Left kidney (tissue), 2 donors: Measurements from ENCODE around the gene CFAP20DC. TPM values are rescaled to one million over a fixed set of nuclear protein-coding genes. Genes with fewer than 3 reads are reported as not detected.

Experiments
- DNase-seq: peaks from one replicate; pipeline ENCODE4 v3.0.0-alpha.2; 2013
- polyA plus RNA-seq: library from polyadenylated mRNA; unstranded; fragments of 120-200 nt; gene quantifications from one replicate; pipeline ENCODE4 v1.2.1, GENCODE V29; 2013; ENCODE audit not compliant: insufficient read length

CFAP20DC gene
- polyA plus RNA-seq, 1 donor = 5.4 TPM

DNA sequence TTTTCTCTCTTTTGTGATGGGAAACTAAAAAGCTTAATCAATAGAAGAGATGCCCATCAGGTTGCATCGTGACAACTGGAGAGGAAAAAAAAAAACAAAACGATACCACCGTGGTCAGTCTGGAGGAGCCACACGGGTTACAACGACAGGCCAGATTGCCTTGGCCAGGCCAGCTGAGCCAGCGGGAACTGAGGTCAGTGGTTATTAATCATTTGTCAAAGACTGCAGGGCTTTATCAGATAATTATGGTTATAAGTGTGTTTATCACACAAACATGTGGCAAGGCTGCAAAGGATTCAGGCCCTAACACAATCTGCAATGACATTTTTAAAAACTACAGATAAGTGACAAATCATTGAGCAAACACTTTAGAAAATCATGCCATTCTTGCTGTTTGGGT is 248.3 kb downstream of the CFAP20DC start:
- DNase-seq = no peak

DNA sequence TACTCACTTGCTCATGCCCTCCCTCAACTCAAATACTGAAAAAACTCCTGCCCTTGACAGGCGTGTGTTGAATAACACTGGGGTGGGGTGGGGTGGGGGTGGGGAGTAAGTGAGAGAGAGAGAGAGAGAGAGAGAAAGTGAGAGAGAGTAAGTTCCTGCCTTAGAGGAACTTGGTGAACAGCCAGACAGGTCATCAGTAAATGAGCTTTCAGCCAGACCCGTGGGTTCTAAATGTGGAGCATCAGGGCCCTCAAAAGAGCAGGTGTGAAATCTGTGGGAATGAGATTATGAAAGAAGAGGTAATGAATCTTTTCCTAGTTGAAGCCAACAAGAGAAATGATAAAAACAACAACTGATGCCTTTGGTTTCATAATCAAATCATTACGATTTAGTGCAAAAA is 248.9 kb downstream of the CFAP20DC start:
- no peak for DNase-seq

DNA sequence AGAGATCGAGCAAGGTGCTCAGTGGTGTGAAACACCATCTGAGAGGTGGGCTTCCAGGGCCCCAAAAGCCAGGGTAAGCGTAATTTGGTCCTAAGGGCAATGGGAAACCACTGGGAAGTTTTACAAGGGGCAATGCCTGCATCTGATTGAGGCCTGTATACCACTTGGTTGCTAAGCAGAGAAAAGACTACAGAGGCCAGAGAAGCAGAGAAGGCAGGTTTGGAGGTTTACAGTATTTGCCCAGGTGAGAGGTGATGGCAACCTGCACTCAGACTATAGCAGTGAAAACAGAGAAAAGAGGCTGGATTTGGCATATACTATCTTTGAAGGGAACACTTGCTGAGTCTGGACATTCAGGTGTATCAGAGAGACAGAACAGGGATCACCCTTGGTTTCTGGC is 249.8 kb downstream of the CFAP20DC start:
- no peak for DNase-seq

DNA sequence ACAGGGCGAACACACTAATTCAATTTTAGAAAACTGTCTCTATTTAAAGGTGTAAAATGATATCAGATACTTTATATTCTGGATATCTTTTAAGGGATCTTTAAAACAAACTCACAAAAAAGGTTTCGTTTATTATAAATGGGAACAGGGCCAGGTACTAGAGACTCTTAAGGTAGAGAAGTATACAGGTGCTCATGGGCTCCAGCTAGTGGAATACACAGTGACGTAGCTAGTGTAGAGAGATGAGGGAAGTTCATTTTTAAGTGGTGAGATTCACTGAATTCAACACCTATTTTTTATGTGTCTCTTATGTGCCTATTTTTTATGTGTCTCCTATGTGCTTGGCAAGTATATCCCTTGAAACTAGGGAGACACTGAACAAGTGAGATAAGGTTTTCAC is 250.6 kb downstream of the CFAP20DC start:
- DNase-seq = no peak

DNA sequence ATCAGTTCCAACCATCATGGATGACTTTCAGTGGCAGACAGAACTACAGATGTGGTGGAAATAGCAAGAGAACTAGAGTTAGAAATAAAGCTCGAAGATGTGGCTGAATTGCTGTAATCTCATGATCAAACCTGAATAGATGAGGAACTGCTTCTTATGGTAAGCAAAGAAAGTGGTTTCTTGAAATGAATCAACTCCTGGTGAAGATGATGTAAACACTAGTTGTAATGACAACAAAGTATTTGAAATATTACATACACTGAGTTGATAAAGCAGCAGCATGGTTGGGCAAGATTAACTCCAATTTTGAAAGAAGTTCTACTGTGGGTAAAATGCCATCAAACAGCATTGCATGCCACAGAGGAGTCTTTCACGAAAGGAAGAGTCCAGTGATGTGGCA is 251.5 kb downstream of the CFAP20DC start:
- no peak for DNase-seq

DNA sequence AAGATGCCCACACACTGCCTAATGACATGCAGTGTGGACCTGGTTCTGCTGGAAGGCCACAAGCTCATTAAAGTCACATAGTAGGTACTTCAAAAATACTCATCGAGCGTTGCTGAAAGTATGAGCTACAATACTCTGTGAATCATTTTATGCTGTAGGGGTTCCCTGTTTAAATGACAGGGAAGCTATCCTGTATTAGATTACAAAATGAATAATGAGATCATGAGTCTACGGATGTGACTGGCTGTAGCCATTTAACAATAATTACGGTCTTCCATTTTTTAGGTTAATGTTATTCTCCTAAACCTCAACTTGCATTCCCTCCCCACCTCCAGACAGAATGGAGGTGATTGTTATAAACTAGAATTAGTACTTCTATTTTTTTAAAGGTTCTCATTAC is 255.1 kb downstream of the CFAP20DC start:
- no peak for DNase-seq

DNA sequence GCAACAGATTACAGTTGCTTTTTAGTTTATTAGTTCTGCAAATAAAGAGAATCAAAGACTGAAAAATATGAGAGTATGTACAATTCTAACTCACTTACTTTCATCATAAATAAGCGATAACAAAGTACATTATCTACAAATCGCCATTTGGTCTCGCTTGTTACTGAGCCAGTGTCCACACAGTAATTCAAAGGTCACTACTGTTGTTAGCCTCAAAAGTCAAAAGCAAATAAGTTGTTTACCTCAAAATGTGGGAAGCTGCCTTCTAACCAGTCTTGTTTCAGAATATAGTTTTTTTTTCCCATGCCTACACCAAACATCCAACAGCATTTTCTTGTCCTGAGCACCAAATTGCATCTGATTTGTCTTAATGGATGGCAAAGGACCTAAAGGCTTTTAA is 255.9 kb downstream of the CFAP20DC start:
- DNase-seq = no peak

DNA sequence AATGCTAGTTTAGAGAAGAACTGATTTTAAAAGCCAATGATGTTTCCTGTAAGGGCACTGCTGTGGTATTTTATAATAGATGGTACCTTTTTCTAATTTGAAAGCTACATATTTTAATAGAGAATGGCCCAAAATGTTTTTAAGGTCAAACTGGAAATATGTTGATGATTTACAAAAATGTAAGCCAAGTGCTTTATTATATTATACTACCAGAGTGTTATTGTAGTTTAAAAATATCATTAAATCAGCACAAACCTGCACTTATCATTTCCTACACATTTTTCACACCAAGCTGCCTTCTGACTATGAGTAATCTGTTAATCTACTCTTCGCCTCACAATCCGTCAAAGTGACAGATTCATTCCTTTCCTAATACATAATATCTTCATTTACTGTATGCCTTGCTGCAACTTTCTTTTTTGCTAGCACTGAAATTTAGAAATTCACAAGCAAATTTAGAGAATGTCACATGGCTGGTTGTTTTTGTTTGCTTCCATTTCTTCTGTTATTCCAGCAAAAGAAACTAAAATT is 256.8 kb downstream of the CFAP20DC start:
- no peak for DNase-seq

DNA sequence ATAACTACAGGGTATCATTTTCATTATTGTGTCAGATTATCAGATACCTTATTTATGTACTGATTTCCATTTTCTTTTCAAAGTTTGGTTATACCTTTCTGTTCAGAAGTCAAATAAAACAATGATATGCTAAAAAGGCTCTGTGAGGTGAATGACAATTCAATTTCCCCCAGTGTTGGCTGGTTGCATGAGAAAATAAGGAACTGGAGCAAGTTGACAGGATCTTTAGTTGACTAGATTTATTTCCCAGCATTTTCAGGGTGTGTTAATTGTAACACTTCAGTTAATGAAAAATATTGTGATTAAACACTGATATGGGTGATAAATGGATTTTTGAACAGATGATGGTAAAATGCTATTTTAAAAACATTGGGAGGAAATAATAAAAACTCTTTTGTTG is 260.4 kb downstream of the CFAP20DC start:
- no peak for DNase-seq

DNA sequence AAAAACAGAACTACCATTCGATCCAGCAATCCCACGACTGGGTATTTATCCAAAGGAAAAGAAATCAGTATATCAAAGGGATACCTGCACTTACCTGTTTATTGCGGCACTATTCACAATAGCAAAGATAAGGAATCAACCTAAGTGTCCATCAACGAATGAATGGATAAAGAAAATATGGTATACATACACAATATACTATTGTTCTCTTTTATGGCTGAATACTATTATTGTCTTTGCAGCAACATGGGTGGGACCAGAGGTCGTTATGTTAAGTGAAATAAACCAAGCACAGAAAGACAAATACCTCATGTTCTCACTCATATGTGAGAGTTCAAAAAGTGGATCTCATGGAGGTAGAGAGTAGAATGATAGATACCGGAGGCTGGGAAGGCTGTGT is 264.9 kb downstream of the CFAP20DC start:
- DNase-seq = no peak

DNA sequence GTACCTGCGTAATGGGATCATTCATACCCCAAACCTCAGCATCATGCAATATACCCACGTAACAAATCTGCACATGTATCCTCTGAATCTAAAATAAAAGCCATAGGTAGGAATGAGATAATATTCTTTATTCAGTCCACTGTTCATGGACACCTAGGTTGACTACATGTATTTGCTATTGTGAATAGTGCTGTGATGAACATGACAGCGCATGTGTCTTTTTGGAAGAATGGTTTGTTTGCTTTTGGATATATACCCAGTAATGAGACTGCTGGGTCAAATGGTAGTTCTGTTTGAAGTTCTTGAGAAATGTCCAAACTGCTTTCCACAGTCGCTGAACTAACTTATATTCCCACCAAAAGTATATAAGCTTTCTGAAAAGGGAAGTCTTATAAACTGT is 265.4 kb downstream of the CFAP20DC start:
- no peak for DNase-seq

DNA sequence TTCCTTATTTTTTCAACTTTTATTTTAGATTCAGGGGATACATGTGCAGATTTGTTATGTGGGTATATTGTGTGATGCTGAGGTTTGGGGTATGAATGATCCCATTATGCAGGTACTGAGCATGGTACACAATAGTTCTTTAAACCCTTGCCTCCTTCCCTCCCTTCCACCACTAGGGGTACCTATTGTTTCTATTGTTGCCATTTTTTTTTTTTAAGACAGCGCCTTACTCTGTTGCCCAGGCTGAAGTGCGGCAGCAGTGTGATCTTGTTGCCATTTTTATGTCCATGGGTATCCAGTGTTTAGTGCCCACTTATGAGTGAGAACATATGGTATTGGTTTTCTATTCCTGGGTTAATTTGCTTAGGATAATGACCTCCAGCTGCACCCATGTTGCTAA is 266.0 kb downstream of the CFAP20DC start:
- no peak for DNase-seq

DNA sequence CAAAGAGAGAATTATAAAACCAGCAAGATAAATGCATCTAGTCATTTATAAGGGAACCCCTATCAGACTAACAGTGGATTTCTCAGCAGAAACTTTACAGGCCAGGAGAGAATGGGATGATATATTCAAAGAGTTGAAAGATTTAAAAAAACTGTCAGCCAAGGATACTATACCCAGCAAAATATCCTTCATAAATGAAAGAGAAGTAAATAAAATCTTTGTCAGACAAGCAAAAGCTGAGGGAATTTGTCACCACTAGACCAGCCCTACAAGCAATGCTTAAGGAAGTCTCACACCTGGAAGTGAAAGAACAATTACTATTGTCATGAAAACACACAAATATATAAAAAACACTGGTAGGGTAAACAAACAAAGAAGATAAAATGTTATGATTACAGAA is 269.9 kb downstream of the CFAP20DC start:
- DNase-seq = no peak

DNA sequence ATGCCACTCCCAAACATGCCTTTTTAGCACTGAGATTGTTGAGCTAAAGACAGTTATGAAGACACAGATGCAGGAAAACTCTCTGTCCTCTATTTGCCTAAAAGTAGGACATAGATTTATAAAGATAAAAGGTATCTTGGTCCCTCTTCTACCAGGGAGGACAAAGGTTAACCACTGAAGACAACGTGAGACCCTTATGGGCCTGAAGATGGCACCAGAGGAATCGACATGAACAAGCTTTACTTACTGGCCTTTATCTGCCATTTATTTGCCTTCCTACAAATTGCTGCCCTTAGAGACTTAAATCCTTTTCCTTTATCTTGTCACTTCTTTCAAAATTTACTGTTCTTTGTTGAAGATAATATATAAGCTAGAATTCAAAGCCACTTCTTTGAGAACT is 273.6 kb downstream of the CFAP20DC start:
- no peak for DNase-seq

DNA sequence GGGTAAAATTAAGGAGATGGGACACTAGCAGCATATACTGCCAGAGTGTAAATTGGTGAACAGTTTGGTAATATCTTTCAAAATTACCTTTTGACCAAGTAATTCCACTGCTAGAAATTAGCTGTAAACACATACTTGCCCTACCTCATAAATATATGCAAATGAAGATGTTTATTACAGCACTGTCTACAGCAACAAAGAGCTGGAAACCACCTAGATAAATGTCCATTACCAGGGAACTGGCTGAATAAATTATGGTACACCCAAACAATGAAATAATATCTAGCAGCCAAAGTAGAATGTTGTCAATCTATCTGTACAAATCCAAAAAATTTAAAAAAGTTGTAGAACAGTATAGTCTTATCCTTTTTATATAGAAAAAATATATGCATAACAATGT is 277.4 kb downstream of the CFAP20DC start:
- no peak for DNase-seq

DNA sequence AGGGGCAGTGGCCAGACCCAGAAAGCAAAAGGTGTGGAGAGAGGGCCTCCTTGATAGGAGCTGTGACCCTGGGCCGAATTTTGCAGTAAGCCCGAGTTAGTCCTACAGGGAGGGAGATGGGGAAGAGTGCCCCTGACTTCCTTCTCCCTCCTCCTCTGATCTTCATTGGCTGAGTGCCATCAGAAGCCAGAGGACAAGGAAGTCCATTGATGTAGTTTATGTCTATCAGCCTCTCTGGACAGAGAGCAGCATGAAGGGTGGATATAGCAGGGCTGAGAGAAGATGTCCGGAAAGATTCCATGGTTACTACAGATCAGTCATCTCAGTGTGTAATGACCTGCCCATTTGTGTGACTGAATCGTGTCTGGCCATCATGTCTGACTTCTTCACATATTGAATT is 280.8 kb downstream of the CFAP20DC start:
- no peak for DNase-seq

DNA sequence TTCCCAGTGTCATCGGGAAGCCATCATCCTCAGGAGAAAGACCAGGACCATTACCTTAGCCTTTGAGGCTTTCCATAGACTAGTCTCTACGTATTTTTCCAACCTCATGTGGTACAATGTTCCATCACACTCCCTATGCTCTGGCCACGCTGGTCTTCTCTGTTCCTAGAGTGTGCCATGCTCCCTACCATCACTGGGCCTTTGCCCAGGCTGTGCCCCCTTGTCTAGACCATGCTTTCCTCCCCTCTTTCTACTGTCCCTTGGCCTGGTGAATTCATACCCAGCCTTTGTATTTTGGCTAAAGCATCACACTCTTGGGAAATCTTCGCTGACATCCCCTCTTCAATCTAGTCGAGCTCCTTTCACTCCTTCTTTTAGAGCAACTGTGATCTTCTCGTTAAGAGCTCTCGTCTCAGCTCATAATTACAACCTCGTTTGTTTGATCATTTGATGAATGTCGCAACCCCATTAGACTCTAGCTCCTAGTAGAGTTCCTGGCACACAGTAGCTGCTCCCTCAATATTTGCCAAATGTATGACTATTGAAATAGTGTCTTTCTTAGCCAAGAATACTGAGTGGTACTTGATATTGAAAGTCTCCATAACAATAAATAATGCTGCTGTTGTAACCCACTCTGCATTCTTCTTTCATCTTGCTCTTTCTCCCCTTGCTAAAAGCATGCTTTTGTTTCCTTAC is 283.1 kb downstream of the CFAP20DC start:
- no peak for DNase-seq

DNA sequence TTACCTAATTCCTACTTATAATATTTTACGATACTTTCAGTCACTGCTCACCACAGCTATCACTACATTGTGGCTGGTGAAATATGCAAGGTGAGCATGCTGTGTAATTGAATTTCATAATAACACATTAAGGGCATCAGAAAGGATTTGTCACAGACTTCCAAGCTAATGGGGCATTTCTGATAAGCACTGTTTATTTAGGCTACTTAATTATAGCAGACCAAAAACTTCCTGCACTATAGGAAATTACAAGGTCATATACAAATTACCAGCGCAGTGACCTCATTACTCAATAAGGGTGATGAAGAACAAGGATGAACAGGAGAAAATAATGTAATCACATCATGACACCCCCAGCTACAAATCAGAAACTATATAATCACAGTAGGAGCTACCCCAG is 294.7 kb downstream of the CFAP20DC start:
- DNase-seq = no peak

DNA sequence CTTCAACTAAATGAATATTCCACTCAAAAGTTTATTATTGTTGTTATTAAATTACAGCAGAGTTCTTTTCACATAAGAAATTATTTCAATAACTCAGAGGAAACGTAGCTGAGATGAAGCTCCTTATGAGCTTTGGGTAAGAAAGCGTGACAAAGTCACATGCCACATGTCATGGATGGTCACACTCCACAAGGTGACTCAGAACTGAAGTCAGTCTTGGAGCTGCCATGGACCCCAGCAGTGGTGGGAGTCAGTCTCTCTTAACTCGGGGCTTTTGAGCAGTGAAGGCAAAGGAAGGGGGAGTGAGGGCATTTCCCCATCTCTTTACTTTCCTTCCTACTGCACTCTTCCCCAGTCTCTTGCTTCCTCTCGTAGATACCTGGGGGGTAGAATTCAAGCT is 295.8 kb downstream of the CFAP20DC start:
- no peak for DNase-seq

DNA sequence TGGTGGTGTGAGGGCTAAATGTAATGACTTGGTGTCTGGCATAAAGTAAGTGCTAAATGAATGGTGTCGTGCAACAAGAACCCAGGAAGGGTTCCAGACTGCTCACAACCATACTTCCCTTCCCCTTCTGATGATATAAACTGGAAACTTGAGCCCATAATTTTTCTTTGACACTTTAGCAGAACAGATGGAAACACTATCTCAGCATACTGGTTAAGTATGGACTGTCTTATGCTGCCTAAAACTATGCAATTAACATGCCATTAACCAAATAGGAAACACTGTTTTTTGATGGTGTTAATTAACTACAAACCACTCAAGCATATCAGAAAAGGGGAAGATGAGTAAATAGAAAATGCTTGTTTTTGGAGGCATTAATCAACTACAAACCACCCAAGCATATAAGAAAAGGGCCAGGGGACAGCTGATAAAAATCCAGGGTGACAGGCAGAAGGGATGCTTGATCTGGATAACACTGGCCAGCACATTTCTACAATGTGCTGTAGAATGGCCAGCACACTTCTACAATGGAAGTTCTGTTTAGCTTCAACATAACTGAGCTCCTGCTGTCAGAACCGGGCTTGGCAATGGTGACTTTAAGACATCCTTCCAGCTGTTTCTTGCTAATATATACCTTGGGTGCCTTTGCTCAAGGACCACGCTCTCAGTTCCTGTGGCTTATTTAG is 297.8 kb downstream of the CFAP20DC start:
- no peak for DNase-seq

DNA sequence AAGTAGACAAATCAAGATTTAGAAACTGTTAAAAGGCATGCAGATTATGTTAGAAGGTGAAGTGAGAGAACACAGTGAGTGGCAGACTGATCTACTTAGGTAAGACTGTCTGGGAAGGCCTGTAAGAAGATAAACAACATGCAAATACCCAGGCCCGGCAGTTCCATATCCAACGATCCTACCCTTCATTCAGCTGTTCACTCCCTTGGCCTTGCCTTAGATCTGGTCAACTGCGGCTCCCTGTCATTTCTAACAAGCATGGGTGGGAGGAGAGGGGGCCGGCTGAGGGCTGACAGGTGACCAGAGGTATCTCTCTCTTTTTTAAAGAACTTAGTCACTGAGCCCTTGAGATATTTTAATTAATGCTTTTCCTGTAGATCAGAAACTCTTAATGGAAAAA is 298.6 kb downstream of the CFAP20DC start:
- DNase-seq = no peak

DNA sequence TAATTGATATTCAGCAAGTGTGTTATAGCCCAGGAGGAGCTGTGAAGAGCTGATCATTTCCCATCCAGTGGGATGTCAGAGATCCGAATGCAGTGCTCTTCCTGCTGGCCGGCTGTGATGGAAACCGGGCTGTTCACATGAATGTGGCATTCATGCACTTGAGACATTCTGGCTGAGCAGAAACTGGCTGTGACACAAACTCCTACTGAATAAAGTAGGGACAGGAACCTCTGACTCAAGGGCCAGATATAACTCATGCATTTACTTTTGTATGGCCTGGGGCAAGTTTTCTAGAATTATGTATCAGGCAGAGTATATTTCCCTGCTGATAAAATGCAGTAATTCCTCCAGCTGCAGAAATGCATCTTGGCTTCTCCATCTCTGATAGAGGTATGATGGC is 299.9 kb downstream of the CFAP20DC start:
- no peak for DNase-seq

DNA sequence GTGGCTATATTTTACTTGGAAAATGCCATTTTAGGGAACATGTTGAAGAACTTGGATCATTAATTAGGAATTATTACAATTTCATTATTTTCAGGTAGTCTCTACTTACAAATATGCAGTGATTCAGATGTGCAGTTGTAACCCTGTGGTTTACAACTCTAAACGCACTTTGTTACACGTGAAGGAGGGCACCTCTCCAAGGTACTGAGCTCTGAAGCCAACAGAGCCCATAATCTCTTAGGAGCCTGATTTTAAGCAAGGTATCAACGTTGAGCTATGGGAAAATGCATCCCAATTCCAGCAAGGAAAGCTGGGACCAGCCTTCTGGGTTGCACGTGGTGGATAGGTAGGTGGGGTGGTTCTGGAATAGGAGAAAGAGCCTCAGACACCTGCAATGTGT is 301.8 kb downstream of the CFAP20DC start:
- DNase-seq = no peak

DNA sequence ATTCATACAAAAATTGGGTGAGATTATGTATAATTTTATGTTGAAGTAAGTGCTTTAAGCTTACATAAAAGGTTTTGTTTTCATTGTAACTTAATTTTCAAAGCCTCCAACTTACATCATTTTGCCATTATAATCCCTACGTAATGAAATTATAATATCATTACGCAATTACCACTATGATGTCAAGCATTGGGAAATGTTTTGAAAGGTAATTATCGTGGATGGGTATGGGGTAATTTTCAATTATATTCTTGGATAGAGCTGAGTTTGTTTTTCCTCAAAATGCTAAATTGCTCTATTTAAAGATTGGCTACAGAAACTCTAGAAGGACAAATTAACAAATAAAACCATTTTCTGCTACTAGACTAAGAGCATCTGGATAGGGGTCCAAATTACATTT is 303.1 kb downstream of the CFAP20DC start:
- DNase-seq = no peak
